ENCODE results near the gene GABBR2.

The GABBR2 gene

GRCh38 chr9:98568909-98569469 lies 139.7 kb downstream of the GABBR2 start:
- no peaks in the 10 kb centered on the region for H3K9me3 ChIP-seq (ENCODE audit: control insufficient read depth, low read length)
- no peaks in the 10 kb centered on the region for H3K36me3 ChIP-seq (ENCODE audit: control insufficient read depth, insufficient read depth, low read length)
- no peak overlapping the region for H3K27ac ChIP-seq (ENCODE audit: insufficient read depth, low read length, poor library complexity, severe bottlenecking)
- H3K4me1 ChIP-seq (ENCODE audit: control insufficient read depth, insufficient read depth, low read length, poor library complexity, severe bottlenecking), result no peaks in the 10 kb centered on the region
- DNase-seq, result no peak
- no peak overlapping the region for H3K4me3 ChIP-seq (ENCODE audit: insufficient read depth, low read depth, low read length, poor library complexity, severe bottlenecking)
- H3K27me3 ChIP-seq (replicated peaks; ENCODE audit: control insufficient read depth, insufficient read depth, low read length, poor library complexity, severe bottlenecking), result peaks cover 3% of the 10 kb centered on the region

- no peak overlapping the region for H3K27ac ChIP-seq (ENCODE audit: insufficient read depth, low read length, poor library complexity, severe bottlenecking)
- H3K9me3 ChIP-seq (ENCODE audit: control insufficient read depth, low read length), result no peaks in the 10 kb centered on the region
- no peak overlapping the region for H3K4me3 ChIP-seq (ENCODE audit: insufficient read depth, low read depth, low read length, poor library complexity, severe bottlenecking)
- DNase-seq, result no peak
- H3K36me3 ChIP-seq (ENCODE audit: control insufficient read depth, insufficient read depth, low read length), result no peaks in the 10 kb centered on the region
- H3K4me1 ChIP-seq (ENCODE audit: control insufficient read depth, insufficient read depth, low read length, poor library complexity, severe bottlenecking), result no peaks in the 10 kb centered on the region
- peaks cover 3% of the 10 kb centered on the region for H3K27me3 ChIP-seq (replicated peaks; ENCODE audit: control insufficient read depth, insufficient read depth, low read length, poor library complexity, severe bottlenecking)
These were observed 140.4 kb downstream of the GABBR2 start for GRCh38 chr9:98568234-98568908.

- no peak for DNase-seq
- Histone ChIP-seq H3K9me3 (ENCODE audit: control insufficient read depth, low read length) (no peaks in the 10 kb centered on the region), H3K4me3 (ENCODE audit: insufficient read depth, low read depth, low read length, poor library complexity, severe bottlenecking) (no peak overlapping the region), H3K36me3 (ENCODE audit: control insufficient read depth, insufficient read depth, low read length) (no peaks in the 10 kb centered on the region), H3K27me3 (replicated peaks; ENCODE audit: control insufficient read depth, insufficient read depth, low read length, poor library complexity, severe bottlenecking) (peaks cover 3% of the 10 kb centered on the region), H3K27ac (ENCODE audit: insufficient read depth, low read length, poor library complexity, severe bottlenecking) (no peak overlapping the region), H3K4me1 (ENCODE audit: control insufficient read depth, insufficient read depth, low read length, poor library complexity, severe bottlenecking) (no peaks in the 10 kb centered on the region)
These were observed 141.0 kb downstream of the GABBR2 start for GRCh38 chr9:98567540-98568233.

GRCh38 chr9:98565152-98566135 lies 143.3 kb downstream of the GABBR2 start:
- Histone ChIP-seq H3K9me3 (ENCODE audit: control insufficient read depth, low read length) (no peaks in the 10 kb centered on the region), H3K4me1 (ENCODE audit: control insufficient read depth, insufficient read depth, low read length, poor library complexity, severe bottlenecking) (no peaks in the 10 kb centered on the region), H3K36me3 (ENCODE audit: control insufficient read depth, insufficient read depth, low read length) (no peaks in the 10 kb centered on the region), H3K4me3 (ENCODE audit: insufficient read depth, low read depth, low read length, poor library complexity, severe bottlenecking) (no peak overlapping the region), H3K27me3 (replicated peaks; ENCODE audit: control insufficient read depth, insufficient read depth, low read length, poor library complexity, severe bottlenecking) (peaks cover 3% of the 10 kb centered on the region), H3K27ac (ENCODE audit: insufficient read depth, low read length, poor library complexity, severe bottlenecking) (no peak overlapping the region)
- DNase-seq, result no peak

DNA sequence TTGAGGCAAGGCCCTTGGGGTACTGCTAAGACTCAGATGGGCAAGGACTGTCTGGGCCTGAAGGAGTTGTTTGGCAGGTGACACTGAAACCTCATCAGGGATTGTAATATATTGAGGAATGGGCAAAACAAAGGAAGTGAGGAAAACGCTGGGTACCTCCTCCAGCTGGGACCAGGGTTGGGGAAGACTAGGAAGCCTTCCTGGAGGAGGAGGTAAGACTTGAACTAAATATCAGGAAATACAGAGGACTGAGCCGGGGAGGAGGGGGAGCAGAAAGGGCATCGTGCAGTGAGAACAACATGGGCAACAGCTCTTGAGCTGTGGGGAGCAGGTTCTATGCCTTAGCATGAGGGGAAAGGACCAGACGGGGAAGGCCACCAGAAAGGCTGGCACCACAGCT lies 144.0 kb downstream of the GABBR2 start:
- DNase-seq, result no peak
- H3K27ac ChIP-seq (ENCODE audit: insufficient read depth, low read length, poor library complexity, severe bottlenecking), result no peak overlapping the region
- no peaks in the 10 kb centered on the region for H3K4me1 ChIP-seq (ENCODE audit: control insufficient read depth, insufficient read depth, low read length, poor library complexity, severe bottlenecking)
- no peaks in the 10 kb centered on the region for H3K9me3 ChIP-seq (ENCODE audit: control insufficient read depth, low read length)
- no peak overlapping the region for H3K4me3 ChIP-seq (ENCODE audit: insufficient read depth, low read depth, low read length, poor library complexity, severe bottlenecking)
- H3K27me3 ChIP-seq (replicated peaks; ENCODE audit: control insufficient read depth, insufficient read depth, low read length, poor library complexity, severe bottlenecking), result peaks cover under 1% of the 10 kb centered on the region
- H3K36me3 ChIP-seq (ENCODE audit: control insufficient read depth, insufficient read depth, low read length), result no peaks in the 10 kb centered on the region

DNA sequence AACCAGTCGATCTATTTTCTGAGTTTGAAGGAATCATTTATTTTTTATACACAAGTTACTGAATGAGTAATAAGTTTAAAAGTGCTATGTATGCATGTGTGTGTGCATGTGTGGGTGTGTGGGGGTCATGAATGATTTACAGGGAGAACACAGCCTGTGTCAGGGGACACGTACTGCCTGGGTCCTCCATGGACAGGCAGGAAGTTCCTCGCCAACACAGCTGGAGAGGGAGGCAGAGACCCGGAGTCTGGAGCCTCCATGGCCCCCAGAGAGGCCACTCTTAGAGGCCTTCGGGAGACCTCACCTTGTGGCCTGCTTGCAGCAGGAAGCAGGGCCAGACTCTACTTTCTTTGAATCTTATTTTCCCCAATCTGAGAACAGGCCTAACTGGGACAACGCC lies 144.7 kb downstream of the GABBR2 start:
- no peak overlapping the region for H3K27ac ChIP-seq (ENCODE audit: insufficient read depth, low read length, poor library complexity, severe bottlenecking)
- no peaks in the 10 kb centered on the region for H3K9me3 ChIP-seq (ENCODE audit: control insufficient read depth, low read length)
- no peaks in the 10 kb centered on the region for H3K4me1 ChIP-seq (ENCODE audit: control insufficient read depth, insufficient read depth, low read length, poor library complexity, severe bottlenecking)
- H3K36me3 ChIP-seq (ENCODE audit: control insufficient read depth, insufficient read depth, low read length), result no peaks in the 10 kb centered on the region
- no peaks in the 10 kb centered on the region for H3K27me3 ChIP-seq (replicated peaks; ENCODE audit: control insufficient read depth, insufficient read depth, low read length, poor library complexity, severe bottlenecking)
- DNase-seq, result no peak
- H3K4me3 ChIP-seq (ENCODE audit: insufficient read depth, low read depth, low read length, poor library complexity, severe bottlenecking), result no peak overlapping the region

DNA sequence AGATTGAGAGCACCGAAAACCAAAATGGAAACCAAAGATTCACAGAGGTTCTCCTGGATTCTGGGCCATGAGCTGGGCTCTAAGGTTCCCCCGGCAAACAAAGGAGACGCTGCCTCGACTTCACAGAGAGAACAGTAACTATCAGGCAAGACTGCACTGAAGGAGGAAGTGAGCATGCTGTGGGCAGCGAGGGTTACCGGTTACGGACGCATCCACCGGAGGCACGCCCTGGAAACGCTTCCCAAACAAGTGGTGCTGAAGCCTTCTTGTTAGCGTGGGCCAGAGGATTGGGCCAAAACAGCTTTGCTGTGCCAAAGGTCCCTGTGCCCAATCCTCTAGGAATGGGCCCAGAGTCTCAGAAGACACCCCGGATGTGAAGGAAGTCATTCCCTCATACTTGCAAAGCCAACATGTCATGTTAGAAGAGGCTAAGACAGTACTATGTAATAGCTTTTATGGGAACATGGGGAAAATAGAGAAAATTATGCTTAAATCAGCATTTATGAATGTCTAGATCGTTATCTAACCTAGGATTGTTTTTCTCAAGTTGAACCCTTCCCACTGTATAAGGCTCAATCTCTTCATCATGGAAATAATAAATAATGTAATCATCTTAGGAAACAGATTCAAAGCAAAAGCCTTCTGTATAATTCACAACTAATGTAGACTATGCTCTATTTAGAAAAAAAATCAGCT lies 145.4 kb downstream of the GABBR2 start:
- Histone ChIP-seq H3K4me1 (ENCODE audit: control insufficient read depth, insufficient read depth, low read length, poor library complexity, severe bottlenecking) (no peaks in the 10 kb centered on the region), H3K9me3 (ENCODE audit: control insufficient read depth, low read length) (no peaks in the 10 kb centered on the region), H3K4me3 (ENCODE audit: insufficient read depth, low read depth, low read length, poor library complexity, severe bottlenecking) (no peak overlapping the region), H3K36me3 (ENCODE audit: control insufficient read depth, insufficient read depth, low read length) (no peaks in the 10 kb centered on the region), H3K27me3 (replicated peaks; ENCODE audit: control insufficient read depth, insufficient read depth, low read length, poor library complexity, severe bottlenecking) (no peaks in the 10 kb centered on the region), H3K27ac (ENCODE audit: insufficient read depth, low read length, poor library complexity, severe bottlenecking) (no peak overlapping the region)
- DNase-seq, result no peak

GRCh38 chr9:98559561-98559960 lies 149.2 kb downstream of the GABBR2 start:
- no peak overlapping the region for H3K4me3 ChIP-seq (ENCODE audit: insufficient read depth, low read depth, low read length, poor library complexity, severe bottlenecking)
- no peaks in the 10 kb centered on the region for H3K9me3 ChIP-seq (ENCODE audit: control insufficient read depth, low read length)
- no peak overlapping the region for H3K27ac ChIP-seq (ENCODE audit: insufficient read depth, low read length, poor library complexity, severe bottlenecking)
- no peaks in the 10 kb centered on the region for H3K27me3 ChIP-seq (replicated peaks; ENCODE audit: control insufficient read depth, insufficient read depth, low read length, poor library complexity, severe bottlenecking)
- DNase-seq, result no peak
- no peaks in the 10 kb centered on the region for H3K4me1 ChIP-seq (ENCODE audit: control insufficient read depth, insufficient read depth, low read length, poor library complexity, severe bottlenecking)
- no peaks in the 10 kb centered on the region for H3K36me3 ChIP-seq (ENCODE audit: control insufficient read depth, insufficient read depth, low read length)

- no peaks in the 10 kb centered on the region for H3K36me3 ChIP-seq (ENCODE audit: control insufficient read depth, insufficient read depth, low read length)
- no peaks in the 10 kb centered on the region for H3K9me3 ChIP-seq (ENCODE audit: control insufficient read depth, low read length)
- no peak overlapping the region for H3K27ac ChIP-seq (ENCODE audit: insufficient read depth, low read length, poor library complexity, severe bottlenecking)
- no peak overlapping the region for H3K4me3 ChIP-seq (ENCODE audit: insufficient read depth, low read depth, low read length, poor library complexity, severe bottlenecking)
- DNase-seq, result no peak
- H3K27me3 ChIP-seq (replicated peaks; ENCODE audit: control insufficient read depth, insufficient read depth, low read length, poor library complexity, severe bottlenecking), result no peaks in the 10 kb centered on the region
- no peaks in the 10 kb centered on the region for H3K4me1 ChIP-seq (ENCODE audit: control insufficient read depth, insufficient read depth, low read length, poor library complexity, severe bottlenecking)
These were observed 150.2 kb downstream of the GABBR2 start for GRCh38 chr9:98558575-98558974.
